HG02938 (cell line): ENCODE data around the gene OLFML3.
"Not testable (repeated sequence)": the region's sequence is repeated elsewhere in the genome, so short reads cannot be mapped to it uniquely, and the experiment has no call there.

ENCODE experiments used
- ATAC-seq: cut with Tn5 transposase; IDR thresholded peaks from one replicate; pipeline ENCODE4 v1.9.1; 2021; ENCODE audit warnings: mild to moderate bottlenecking, moderate library complexity; ENCODE audit not compliant: unreplicated experiment

OLFML3 gene

GRCh38 chr1:113990961-113991360, 11.7 kb downstream of the OLFML3 start:
- no peak for ATAC-seq

GRCh38 chr1:113991467-113991997, 12.3 kb downstream of the OLFML3 start:
- ATAC-seq = no peak

GRCh38 chr1:113993072-113993471, 13.8 kb downstream of the OLFML3 start:
- no peak for ATAC-seq

- no peak for ATAC-seq
Observed at GRCh38 chr1:113993766-113994165, 14.5 kb downstream of the OLFML3 start.

- no peak for ATAC-seq
Observed at GRCh38 chr1:113995382-113995781, 16.1 kb downstream of the OLFML3 start.

- ATAC-seq = no peak
Observed at GRCh38 chr1:113998361-113998760, 19.1 kb downstream of the OLFML3 start.

GRCh38 chr1:113999233-113999632, 20.0 kb downstream of the OLFML3 start:
- no peak for ATAC-seq

- no peak for ATAC-seq
Observed at GRCh38 chr1:113999799-114000198, 20.5 kb downstream of the OLFML3 start.

GRCh38 chr1:114000406-114000805, 21.1 kb downstream of the OLFML3 start:
- no peak for ATAC-seq

- ATAC-seq = no peak
Observed at GRCh38 chr1:114002492-114003239, 23.4 kb downstream of the OLFML3 start.

GRCh38 chr1:114003431-114003830, 24.2 kb downstream of the OLFML3 start:
- no peak for ATAC-seq

- ATAC-seq = not testable (repeated sequence)
Observed at GRCh38 chr1:114006825-114007224, 27.6 kb downstream of the OLFML3 start.

GRCh38 chr1:114008480-114008941, 29.2 kb downstream of the OLFML3 start:
- ATAC-seq = no peak

GRCh38 chr1:114008993-114009392, 29.7 kb downstream of the OLFML3 start:
- no peak for ATAC-seq

GRCh38 chr1:114009393-114009792, 30.1 kb downstream of the OLFML3 start:
- no peak for ATAC-seq

GRCh38 chr1:114010433-114011184, 31.3 kb downstream of the OLFML3 start:
- no peak for ATAC-seq

- no peak for ATAC-seq
Observed at GRCh38 chr1:114011796-114012195, 32.5 kb downstream of the OLFML3 start.

GRCh38 chr1:114015075-114015474, 35.8 kb downstream of the OLFML3 start:
- ATAC-seq = no peak

- ATAC-seq = not testable (repeated sequence)
Observed at GRCh38 chr1:114019724-114020123, 40.5 kb downstream of the OLFML3 start.

- no peak for ATAC-seq
Observed at GRCh38 chr1:114021665-114022099, 42.4 kb downstream of the OLFML3 start.

- no peak for ATAC-seq
Observed at GRCh38 chr1:114022877-114023276, 43.6 kb downstream of the OLFML3 start.

GRCh38 chr1:114023377-114023776, 44.1 kb downstream of the OLFML3 start:
- no peak for ATAC-seq
